PC-3 (cell line): ENCODE data around the gene ECHS1. TPM values are rescaled to one million over a fixed set of nuclear protein-coding genes. Genes with fewer than 3 reads are reported as not detected.
A peak's percentile ranks its signal among the peaks of the same experiment; 100 is the strongest.

Experiments
- ATAC-seq: fragments of 200-7000 bp; cut with Tn5 transposase; 2 replicates; pipeline ENCODE4 v1.9.1; 2020; ENCODE audit warnings: mild to moderate bottlenecking, moderate library complexity
- Bru-seq: library from RNA; stranded (reverse); fragments of 400-500 nt; gene quantifications from one replicate; lab custom pipeline; 2021; lab: Mats Ljungman, UMichigan
- BruChase-seq, 2 experiments: library from RNA; stranded (reverse); fragments of 400-500 nt; gene quantifications; one replicate each; lab custom pipeline; 2021; lab: Mats Ljungman, UMichigan
- BruUV-seq: library from RNA; stranded (reverse); fragments of 400-500 nt; replicated peaks from 2 replicates; lab custom pipeline; 2021; lab: Mats Ljungman, UMichigan
- CTCF ChIA-PET: fragments of 300-600 bp; sonication (Branson Sonifier 250); formaldehyde crosslinking; loops from one replicate; lab custom pipeline; 2022; ENCODE audit warnings: antibody characterized with exemption; lab: Charles Lee
- POLR2A ChIA-PET: fragments of 300-600 bp; sonication (Branson Sonifier 250); formaldehyde crosslinking; loops from one replicate; lab custom pipeline; 2022; ENCODE audit warnings: antibody characterized with exemption; ENCODE audit not compliant: unreplicated experiment; lab: Charles Lee
- DNase-seq: peaks from one replicate; pipeline ENCODE4 v3.0.0-alpha.2; 2015
- H2AFZ ChIP-seq: fragments of 300-600 bp; sonication (generic); 2 replicates; pipeline ENCODE4 v1.6.0; 2016; ENCODE audit warnings: antibody characterized with exemption, low read length
- H3F3A ChIP-seq: fragments of 300-600 bp; sonication (generic); one replicate; pipeline ENCODE4 v1.6.0; 2017; ENCODE audit warnings: antibody characterized with exemption, low read length, control low read depth, mild to moderate bottlenecking; ENCODE audit not compliant: unreplicated experiment
- H3K27ac ChIP-seq: fragments of 300-600 bp; sonication (generic); 2 replicates; pipeline ENCODE4 v1.5.1; 2016; ENCODE audit warnings: mild to moderate bottlenecking, low read length
- H3K27me3 ChIP-seq: fragments of 300-600 bp; sonication (generic); 2 replicates; pipeline ENCODE4 v1.6.1; 2016; ENCODE audit warnings: low read length, mixed read lengths
- H3K36me3 ChIP-seq: fragments of 300-600 bp; sonication (generic); 2 replicates; pipeline ENCODE4 v1.6.1; 2016; ENCODE audit warnings: low read depth, mixed run types, low read length, mixed read lengths
- H3K4me1 ChIP-seq: fragments of 300-600 bp; sonication (generic); 2 replicates; pipeline ENCODE4 v1.5.1; 2016; ENCODE audit warnings: low read length; ENCODE audit not compliant: insufficient read depth
- H3K4me2 ChIP-seq: fragments of 300-600 bp; sonication (generic); 2 replicates; pipeline ENCODE4 v1.6.0; 2016; ENCODE audit warnings: low read length
- H3K4me3 ChIP-seq: fragments of 300-600 bp; sonication (generic); 2 replicates; pipeline ENCODE4 v1.5.1; 2016; ENCODE audit warnings: mild to moderate bottlenecking, low read length, mixed read lengths
- H3K79me2 ChIP-seq: fragments of 300-600 bp; sonication (generic); 2 replicates; pipeline ENCODE4 v1.6.1; 2017; ENCODE audit warnings: low read length, mixed read lengths
- H3K9ac ChIP-seq: fragments of 300-600 bp; sonication (generic); 2 replicates; pipeline ENCODE4 v1.6.0; 2016; ENCODE audit warnings: mild to moderate bottlenecking, low read length
- H3K9me2 ChIP-seq: fragments of 300-600 bp; sonication (generic); replicated peaks from 2 replicates; pipeline ENCODE4 v1.6.1; 2016; ENCODE audit warnings: mixed run types, low read length, mixed read lengths
- H3K9me3 ChIP-seq: fragments of 300-600 bp; sonication (generic); 2 replicates; pipeline ENCODE4 v1.6.1; 2016; ENCODE audit warnings: low read length, mixed read lengths
- H4K20me1 ChIP-seq: fragments of 300-600 bp; sonication (generic); 2 replicates; pipeline ENCODE4 v1.6.1; 2016; ENCODE audit warnings: low read length, mixed read lengths
- EZH2 ChIP-seq: fragments of 300-600 bp; sonication (generic); IDR thresholded peaks from one replicate; pipeline ENCODE4 v1.6.1; 2017; ENCODE audit warnings: antibody characterized with exemption, mild to moderate bottlenecking, low read length; ENCODE audit not compliant: unreplicated experiment
- EZH2phosphoT487 ChIP-seq: fragments of 300-600 bp; sonication (generic); IDR thresholded peaks from 2 replicates; pipeline ENCODE4 v1.6.1; 2018; ENCODE audit warnings: mild to moderate bottlenecking, antibody characterized with exemption, low read length, borderline replicate concordance
- intact Hi-C: fragments of 100-400 bp; cut with micrococcal nuclease; formaldehyde crosslinking; loops from 2 replicates; pipeline ENCODE4 v1.9.0; 2023
- long read RNA-seq: library from polyadenylated mRNA; unstranded; transcript quantifications from one replicate; pipeline ENCODE4 v2.0.0, GENCODE V29; 2021; ENCODE audit not compliant: unreplicated experiment
- total RNA-seq: library from RNA; depleted of rRNA; stranded (reverse); fragments of >200 nt; gene quantifications from 2 replicates; pipeline ENCODE4 v1.2.3, GENCODE V29; 2014; rRNA removed
- TF ChIP-seq, protein P1 (sequence below): fragments of 300-600 bp; sonication (generic); conservative IDR thresholded peaks from 2 replicates; pipeline ENCODE4 v1.5.1; 2017; ENCODE audit warnings: antibody characterized with exemption, low read depth, mild to moderate bottlenecking, low read length

ECHS1 gene
- 114 and 120 TPM in 2 replicates for total RNA-seq
- Bru-seq, nascent RNA, result percentile 71 among the genes with signal in this experiment
- percentile 87 among the genes with signal in this experiment for BruChase-seq, experiment 1, labeled RNA remaining after a 6-hour chase
- percentile 79 among the genes with signal in this experiment for BruChase-seq, experiment 2, labeled RNA remaining after a 2-hour chase
- long read RNA-seq, transcript ECHS1-201 (8 exons, 1,617 nt), result major isoform, 309 of 343 reads
- long read RNA-seq, partial matches to known transcripts, result 23 of 343 reads
- long read RNA-seq, other reads (novel, unspliced or antisense), result 11 of 343 reads

DNA sequence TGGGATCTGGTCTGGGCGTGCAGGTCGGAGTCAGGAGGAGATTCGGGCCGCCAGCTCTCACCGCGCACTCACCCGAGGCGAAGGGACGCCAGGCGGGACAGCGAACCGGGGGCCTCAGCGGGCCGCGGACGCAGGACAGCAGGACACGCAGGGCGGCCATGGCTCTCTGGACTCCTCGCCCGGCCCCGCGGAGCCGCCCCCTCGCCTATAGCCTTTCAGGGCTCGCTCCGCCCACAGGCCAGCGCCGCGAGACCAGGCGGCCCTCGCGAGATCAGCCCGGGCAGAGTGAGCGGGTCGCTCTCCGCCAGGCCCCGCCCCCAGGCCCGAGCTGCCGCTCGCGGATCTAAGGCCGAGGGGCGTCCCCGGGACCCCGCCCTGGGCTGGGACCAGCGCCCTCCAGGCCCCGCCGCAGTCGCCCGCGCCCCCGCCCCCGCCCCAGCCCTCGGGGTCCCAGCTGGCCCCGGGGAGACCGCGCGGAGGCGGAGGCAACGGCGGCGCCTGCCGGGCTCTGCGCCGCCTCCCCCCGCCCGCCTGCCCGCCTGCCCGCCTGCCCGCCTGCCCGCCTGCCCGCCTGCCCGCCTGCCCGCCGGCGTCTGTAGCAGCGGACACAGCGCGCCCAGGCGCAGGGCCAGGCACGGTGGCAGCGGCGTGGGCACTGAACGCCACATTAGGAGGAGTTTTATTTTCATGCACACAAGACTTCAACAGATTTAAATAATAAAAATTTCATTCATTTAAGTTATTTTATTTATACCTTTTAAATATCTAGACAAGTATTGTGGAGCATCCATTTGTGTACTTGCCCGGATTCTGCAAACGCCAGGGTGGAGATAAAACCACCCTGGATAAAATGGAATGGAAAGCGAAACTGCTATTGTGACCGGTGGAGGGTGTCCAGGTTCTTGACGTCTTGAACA lies at the start of gene ECHS1:
ECHS1 (minus strand) TSS at position 181 of the 917 bp plus-strand sequence; CDS start at position 160, 21 bp downstream.
- BruUV-seq, result no TSS peak
- no peaks in the 10 kb centered on the region for H3K9me2 ChIP-seq
- no peak within 1 kb of the TSS for H2AFZ ChIP-seq
- ATAC-seq (peak; percentile 99), DNase-seq (peak; percentile 89)
- no peaks in the 10 kb centered on the region for H3K27me3 ChIP-seq
- H3K79me2 ChIP-seq, result peaks cover 8% of the 10 kb centered on the region; the same call in 1 of the 2 replicates
- H3K4me3 ChIP-seq, result peak within 1 kb of the TSS; percentile 70
- intact Hi-C loops, result no loop called here
- H3F3A ChIP-seq, result no peaks in the 10 kb centered on the region
- no peaks in the 10 kb centered on the region for H4K20me1 ChIP-seq
- CTCF ChIA-PET, result no interaction called here
- TF ChIP-seq, protein P1, sequence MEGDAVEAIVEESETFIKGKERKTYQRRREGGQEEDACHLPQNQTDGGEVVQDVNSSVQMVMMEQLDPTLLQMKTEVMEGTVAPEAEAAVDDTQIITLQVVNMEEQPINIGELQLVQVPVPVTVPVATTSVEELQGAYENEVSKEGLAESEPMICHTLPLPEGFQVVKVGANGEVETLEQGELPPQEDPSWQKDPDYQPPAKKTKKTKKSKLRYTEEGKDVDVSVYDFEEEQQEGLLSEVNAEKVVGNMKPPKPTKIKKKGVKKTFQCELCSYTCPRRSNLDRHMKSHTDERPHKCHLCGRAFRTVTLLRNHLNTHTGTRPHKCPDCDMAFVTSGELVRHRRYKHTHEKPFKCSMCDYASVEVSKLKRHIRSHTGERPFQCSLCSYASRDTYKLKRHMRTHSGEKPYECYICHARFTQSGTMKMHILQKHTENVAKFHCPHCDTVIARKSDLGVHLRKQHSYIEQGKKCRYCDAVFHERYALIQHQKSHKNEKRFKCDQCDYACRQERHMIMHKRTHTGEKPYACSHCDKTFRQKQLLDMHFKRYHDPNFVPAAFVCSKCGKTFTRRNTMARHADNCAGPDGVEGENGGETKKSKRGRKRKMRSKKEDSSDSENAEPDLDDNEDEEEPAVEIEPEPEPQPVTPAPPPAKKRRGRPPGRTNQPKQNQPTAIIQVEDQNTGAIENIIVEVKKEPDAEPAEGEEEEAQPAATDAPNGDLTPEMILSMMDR, result no peak
- peak within 1 kb of the TSS; percentile 73 for H3K9ac ChIP-seq
- peaks cover 7% of the 10 kb centered on the region; the same call in 1 of the 2 replicates for H3K36me3 ChIP-seq
- peaks cover 3% of the 10 kb centered on the region; the same call in 1 of the 2 replicates for H3K4me1 ChIP-seq
- peak within 1 kb of the TSS; percentile 72 for H3K4me2 ChIP-seq
- H3K27ac ChIP-seq, result no peak within 1 kb of the TSS
- H3K9me3 ChIP-seq, result no peaks in the 10 kb centered on the region
- POLR2A ChIA-PET, result no interaction called here

DNA sequence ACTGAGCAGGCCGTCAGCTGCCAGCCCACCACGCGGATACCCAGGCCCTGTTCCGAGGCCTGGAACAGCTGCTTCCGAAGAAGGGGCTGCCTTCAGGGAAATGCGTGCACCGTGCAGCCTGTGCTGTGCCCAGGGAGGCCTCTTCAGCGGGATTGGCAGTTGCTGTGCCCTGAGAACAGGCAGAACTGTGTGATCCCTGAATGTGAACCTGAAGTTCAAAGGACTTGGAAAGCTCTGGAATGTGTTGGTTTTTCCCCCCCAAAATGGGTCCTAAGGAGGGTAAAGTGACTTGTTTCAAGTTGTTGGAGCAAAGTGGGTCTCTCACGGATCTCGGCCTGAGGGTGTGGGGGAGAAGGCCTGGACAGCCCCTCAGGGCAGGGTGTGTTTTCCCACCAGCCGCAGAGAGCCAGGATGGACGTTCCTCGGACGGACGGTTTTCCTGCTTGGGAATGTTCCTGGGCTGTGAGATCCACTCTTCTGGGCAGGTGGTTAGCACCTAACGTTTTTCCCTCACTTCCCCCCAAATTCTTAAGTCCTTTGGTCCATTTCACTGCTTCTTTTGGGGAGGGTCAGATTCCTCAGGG lies 49.2 kb upstream of the ECHS1 start:
- intact Hi-C loops, result no loop called here
- Histone ChIP-seq H3K36me3 (no peaks in the 10 kb centered on the region), H4K20me1 (no peaks in the 10 kb centered on the region), H3K4me3 (no peak overlapping the region), H3F3A (no peaks in the 10 kb centered on the region), H3K9me2 (no peaks in the 10 kb centered on the region), H3K79me2 (no peaks in the 10 kb centered on the region), H3K27ac (no peak overlapping the region), H3K9ac (no peak overlapping the region), H3K4me1 (no peaks in the 10 kb centered on the region), H3K9me3 (no peaks in the 10 kb centered on the region), H3K27me3 (no peaks in the 10 kb centered on the region), H2AFZ (no peak overlapping the region), H3K4me2 (no peak overlapping the region)
- no TSS peak for BruUV-seq
- ATAC-seq (no peak), DNase-seq (no peak)
- ChIA-PET POLR2A (no interaction called here), CTCF (no interaction called here)
- TF ChIP-seq EZH2phosphoT487 (no peak), EZH2 (no peak)
- TF ChIP-seq, protein P1, result no peak
